Type B pancreatic cell (in vitro differentiated cells): ENCODE data around the gene NKPD1. TPM values are rescaled to one million over a fixed set of nuclear protein-coding genes. Genes with fewer than 3 reads are reported as not detected.
A peak's percentile ranks its signal among the peaks of the same experiment; 100 is the strongest.

Experiments used
- DNase-seq: peaks from one replicate; pipeline ENCODE4 v3.0.0; 2021; ENCODE audit warnings: mixed read lengths; ENCODE audit not compliant: unreplicated experiment; ENCODE audit errors: extremely low spot score
- H3K27ac Mint-ChIP-seq: 2 replicates; pipeline ENCODE4 v1.8.0; 2021; ENCODE audit warnings: mild to moderate bottlenecking, mixed read lengths
- H3K27me3 Mint-ChIP-seq: 2 replicates; pipeline ENCODE4 v1.8.0; 2021; ENCODE audit warnings: mixed read lengths
- H3K36me3 Mint-ChIP-seq: 2 replicates; pipeline ENCODE4 v1.8.0; 2021; ENCODE audit warnings: mixed read lengths
- H3K4me1 Mint-ChIP-seq: one replicate; pipeline ENCODE4 v1.8.0; 2021; ENCODE audit warnings: mixed read lengths; ENCODE audit not compliant: unreplicated experiment
- H3K4me3 Mint-ChIP-seq: 2 replicates; pipeline ENCODE4 v1.8.0; 2021; ENCODE audit warnings: mild to moderate bottlenecking, mixed read lengths
- H3K9me3 Mint-ChIP-seq: 2 replicates; pipeline ENCODE4 v1.8.0; 2021; ENCODE audit warnings: mixed read lengths
- total RNA-seq: library from RNA; stranded (reverse); gene quantifications from 2 replicates; pipeline ENCODE4 v1.2.1, GENCODE V29; 2021; ENCODE audit warnings: low replicate concordance
- TF ChIP-seq, protein P1 (sequence below): fragments of 200-600 bp; sonication (generic); conservative IDR thresholded peaks from 2 replicates; pipeline ENCODE4 v1.5.0; 2021; ENCODE audit warnings: antibody characterized with exemption, mild to moderate bottlenecking

Gene NKPD1
- total RNA-seq, 1 donor from 2014 or later = 0.56 TPM

DNA sequence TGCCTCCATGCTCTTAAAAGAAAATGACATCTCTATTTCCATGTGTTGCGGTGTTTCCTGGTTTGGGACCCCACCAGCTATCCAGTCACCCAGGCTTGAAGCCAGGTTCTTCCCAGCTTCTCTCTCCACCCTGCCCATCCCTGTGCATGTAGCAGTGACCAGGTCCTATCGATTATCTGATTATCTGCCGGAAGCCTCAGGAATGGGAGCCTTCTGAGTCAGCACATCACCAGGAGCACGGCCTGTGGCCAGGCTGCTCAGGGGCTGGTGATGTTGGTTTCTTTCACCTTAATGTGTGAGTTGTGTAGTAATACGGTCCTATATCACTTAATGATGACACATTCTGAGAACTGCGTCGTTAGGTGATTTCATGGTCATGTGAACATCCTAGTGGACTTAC is 34.1 kb downstream of the NKPD1 start:
- TF ChIP-seq, protein P1, sequence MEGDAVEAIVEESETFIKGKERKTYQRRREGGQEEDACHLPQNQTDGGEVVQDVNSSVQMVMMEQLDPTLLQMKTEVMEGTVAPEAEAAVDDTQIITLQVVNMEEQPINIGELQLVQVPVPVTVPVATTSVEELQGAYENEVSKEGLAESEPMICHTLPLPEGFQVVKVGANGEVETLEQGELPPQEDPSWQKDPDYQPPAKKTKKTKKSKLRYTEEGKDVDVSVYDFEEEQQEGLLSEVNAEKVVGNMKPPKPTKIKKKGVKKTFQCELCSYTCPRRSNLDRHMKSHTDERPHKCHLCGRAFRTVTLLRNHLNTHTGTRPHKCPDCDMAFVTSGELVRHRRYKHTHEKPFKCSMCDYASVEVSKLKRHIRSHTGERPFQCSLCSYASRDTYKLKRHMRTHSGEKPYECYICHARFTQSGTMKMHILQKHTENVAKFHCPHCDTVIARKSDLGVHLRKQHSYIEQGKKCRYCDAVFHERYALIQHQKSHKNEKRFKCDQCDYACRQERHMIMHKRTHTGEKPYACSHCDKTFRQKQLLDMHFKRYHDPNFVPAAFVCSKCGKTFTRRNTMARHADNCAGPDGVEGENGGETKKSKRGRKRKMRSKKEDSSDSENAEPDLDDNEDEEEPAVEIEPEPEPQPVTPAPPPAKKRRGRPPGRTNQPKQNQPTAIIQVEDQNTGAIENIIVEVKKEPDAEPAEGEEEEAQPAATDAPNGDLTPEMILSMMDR = no peak
- no peak overlapping the region for H3K4me3 Mint-ChIP-seq
- H3K27me3 Mint-ChIP-seq = no peaks in the 10 kb centered on the region
- H3K27ac Mint-ChIP-seq = peak overlapping the region; percentile 71
- peaks cover 33% of the 10 kb centered on the region for H3K4me1 Mint-ChIP-seq
- no peaks in the 10 kb centered on the region for H3K36me3 Mint-ChIP-seq
- H3K9me3 Mint-ChIP-seq = no peaks in the 10 kb centered on the region
- DNase-seq = no peak

DNA sequence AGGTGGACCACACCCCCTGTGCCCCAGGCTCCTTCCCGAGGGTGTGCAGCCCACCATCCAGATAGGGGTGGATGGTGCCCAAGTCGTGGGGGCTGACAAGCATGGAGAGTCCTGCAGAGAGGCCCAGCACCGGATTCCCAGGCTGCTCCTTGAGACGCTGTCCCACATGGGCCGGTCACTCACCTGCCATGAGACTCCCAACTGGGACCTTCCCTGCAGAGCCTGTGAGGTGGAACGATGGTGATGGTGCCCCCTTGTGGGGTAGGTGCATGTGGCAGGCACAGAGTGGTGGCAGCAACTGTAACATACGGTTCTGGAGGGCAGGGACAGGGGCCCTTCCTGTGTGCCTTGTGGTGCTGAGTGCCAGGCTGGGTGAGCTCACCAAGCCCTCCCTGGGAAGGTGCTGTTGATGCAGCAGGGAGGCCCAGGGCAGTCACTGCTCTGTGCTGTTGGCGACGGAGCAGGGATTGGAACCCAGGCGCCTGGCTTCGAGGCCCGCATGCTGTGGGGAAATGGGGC is 34.7 kb downstream of the NKPD1 start:
- Mint-ChIP-seq H3K9me3 (no peaks in the 10 kb centered on the region), H3K4me1 (peaks cover 37% of the 10 kb centered on the region), H3K27ac (peak overlapping the region; percentile 26), H3K27me3 (no peaks in the 10 kb centered on the region), H3K4me3 (no peak overlapping the region), H3K36me3 (no peaks in the 10 kb centered on the region)
- TF ChIP-seq, protein P1 = peak; percentile 77
- no peak for DNase-seq

DNA sequence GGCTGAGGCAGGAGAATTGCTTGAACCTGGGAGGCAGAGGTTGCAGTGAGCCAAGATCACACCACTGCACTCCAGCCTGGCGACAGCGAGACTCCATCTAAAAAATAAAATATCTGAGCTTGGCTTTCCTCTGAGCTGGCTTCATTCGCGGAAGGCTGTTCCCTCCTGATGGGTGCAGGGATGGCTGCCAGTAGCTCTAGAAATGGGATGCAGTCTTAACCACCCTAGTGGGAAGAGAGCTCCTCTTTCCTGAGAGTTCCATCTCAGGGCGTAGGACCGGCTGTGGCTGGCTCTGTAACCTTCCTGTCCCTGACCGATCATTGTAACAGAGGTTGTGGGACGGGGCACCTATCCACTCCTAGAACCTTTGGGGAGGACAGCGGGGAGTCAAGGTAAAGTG is 35.4 kb downstream of the NKPD1 start:
- TF ChIP-seq, protein P1 = no peak
- Mint-ChIP-seq H3K9me3 (no peaks in the 10 kb centered on the region), H3K27ac (peak overlapping the region; percentile 89), H3K36me3 (no peaks in the 10 kb centered on the region), H3K4me1 (peaks cover 39% of the 10 kb centered on the region), H3K27me3 (no peaks in the 10 kb centered on the region), H3K4me3 (no peak overlapping the region)
- DNase-seq = no peak

DNA sequence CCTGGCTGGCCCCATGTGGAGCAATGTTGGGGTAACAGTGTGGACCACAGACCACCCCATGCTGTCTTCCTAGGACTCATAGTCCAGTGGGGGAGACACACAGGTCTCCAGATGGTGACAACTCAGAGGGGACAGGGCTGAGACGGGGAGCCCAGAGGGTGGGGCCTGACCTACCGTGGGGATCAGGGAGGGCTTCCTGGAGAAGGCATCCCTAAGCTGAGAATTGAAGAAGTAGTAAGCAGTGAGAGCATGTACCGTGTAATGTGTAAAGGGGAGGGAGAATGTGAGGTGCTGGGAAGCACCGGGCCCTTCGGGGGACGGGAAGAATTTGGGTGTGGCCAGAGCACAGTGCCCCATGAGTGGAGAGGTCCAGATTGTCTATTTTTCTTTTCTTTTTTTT is 36.8 kb downstream of the NKPD1 start:
- Mint-ChIP-seq H3K27ac (peak overlapping the region; percentile 89), H3K9me3 (no peaks in the 10 kb centered on the region), H3K27me3 (no peaks in the 10 kb centered on the region), H3K36me3 (no peaks in the 10 kb centered on the region), H3K4me1 (peaks cover 42% of the 10 kb centered on the region), H3K4me3 (peak overlapping the region; percentile 47)
- TF ChIP-seq, protein P1 = no peak
- no peak for DNase-seq

DNA sequence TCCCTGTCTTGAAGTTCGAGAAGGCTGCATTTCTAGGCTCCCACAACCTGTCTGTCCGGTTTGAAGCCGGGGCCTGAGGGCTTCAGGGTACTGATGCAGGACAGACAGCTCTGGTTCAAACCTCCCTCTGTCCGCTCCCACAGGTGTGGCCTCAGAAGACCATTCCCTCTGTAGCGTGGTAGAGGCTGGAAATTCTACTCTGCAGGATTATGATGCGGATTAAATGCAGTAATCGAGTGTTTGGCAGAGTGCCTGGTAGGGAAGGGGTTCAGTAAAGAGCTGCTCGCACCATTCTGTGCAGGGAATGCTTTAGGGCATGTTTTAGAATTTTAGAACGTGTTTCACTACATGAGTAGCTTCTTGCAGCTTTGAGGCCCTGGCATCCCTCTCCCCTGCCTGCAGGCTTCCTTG is 37.3 kb downstream of the NKPD1 start:
- Mint-ChIP-seq H3K36me3 (no peaks in the 10 kb centered on the region), H3K27me3 (no peaks in the 10 kb centered on the region), H3K4me3 (peak overlapping the region; percentile 47), H3K4me1 (peaks cover 42% of the 10 kb centered on the region), H3K9me3 (no peaks in the 10 kb centered on the region), H3K27ac (peak overlapping the region; percentile 89)
- TF ChIP-seq, protein P1 = no peak
- no peak for DNase-seq

DNA sequence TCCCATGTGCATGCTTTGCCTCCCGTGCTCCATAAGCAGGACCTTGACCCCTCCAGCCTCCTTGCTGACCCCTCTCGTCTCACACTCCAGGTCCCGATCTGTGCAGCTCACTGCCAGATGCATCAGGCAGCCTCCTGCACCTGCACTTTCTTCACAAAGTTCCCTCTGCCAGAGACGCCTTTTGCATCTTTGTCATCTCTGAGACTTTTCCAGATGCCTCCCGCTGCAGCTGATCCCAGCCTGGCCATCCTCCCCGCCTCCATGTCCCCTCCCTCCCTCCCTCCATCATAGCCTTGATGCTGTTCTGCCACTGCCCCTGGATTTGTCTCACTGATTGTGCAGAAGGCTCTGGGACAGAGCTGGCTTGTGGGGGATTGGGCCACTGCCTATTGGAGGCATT is 38.0 kb downstream of the NKPD1 start:
- no peak overlapping the region for H3K4me3 Mint-ChIP-seq
- H3K27ac Mint-ChIP-seq = peak overlapping the region; percentile 89
- no peaks in the 10 kb centered on the region for H3K27me3 Mint-ChIP-seq
- TF ChIP-seq, protein P1 = no peak
- no peak for DNase-seq
- H3K36me3 Mint-ChIP-seq = no peaks in the 10 kb centered on the region
- no peaks in the 10 kb centered on the region for H3K9me3 Mint-ChIP-seq
- H3K4me1 Mint-ChIP-seq = peaks cover 42% of the 10 kb centered on the region
